ENCODE data around the gene PTDSS2.

GRCh38 chr11:415640-416041, 34.4 kb upstream of the PTDSS2 start:
- TF ChIP-seq CTCF (IDR thresholded peaks at IDR 0.05) (no peak), POLR2A (IDR thresholded peaks at IDR 0.05) (no peak), EP300 (IDR thresholded peaks at IDR 0.05) (no peak)
